ENCODE measurements around the gene ARVCF. TPM values are rescaled to one million over a fixed set of nuclear protein-coding genes. Genes with fewer than 3 reads are reported as not detected.
A peak's percentile ranks its signal among the peaks of the same experiment; 100 is the strongest.

Gene ARVCF
- total RNA-seq, 1 donor = 27.1 TPM

GRCh38 chr22:19986410-19987341 is 29.9 kb downstream of the ARVCF start:
- Histone ChIP-seq H3K4me3 (ENCODE audit: insufficient read depth, low read length) (peak overlapping the region; percentile 81), H4K20me1 (ENCODE audit: insufficient read depth, low read length) (peaks cover 36% of the 10 kb centered on the region), H3K4me2 (ENCODE audit: insufficient read depth, low read length) (peak overlapping the region; percentile 91), H3K27me3 (ENCODE audit: insufficient read depth, low read length) (no peaks in the 10 kb centered on the region), H3K36me3 (ENCODE audit: insufficient read depth, low read length) (no peaks in the 10 kb centered on the region), H2AFZ (ENCODE audit: low read length) (peak overlapping the region; percentile 62), H3K79me2 (ENCODE audit: insufficient read depth, low read length) (peaks cover 17% of the 10 kb centered on the region), H3K9me3 (ENCODE audit: low read depth, low read length) (no peaks in the 10 kb centered on the region), H3K4me1 (ENCODE audit: insufficient read depth, low read length) (peaks cover 31% of the 10 kb centered on the region), H3K27ac (ENCODE audit: low read depth, low read length) (no peak overlapping the region)
- no peak for TF ChIP-seq CTCF (IDR thresholded peaks at IDR 0.05; ENCODE audit: extremely low read depth, low read depth, low read length)
- DNase-seq (ENCODE audit: insufficient read length, low spot score, missing footprints) = peak; percentile 100

GRCh38 chr22:19986011-19986409 is 30.6 kb downstream of the ARVCF start:
- H3K4me1 ChIP-seq (ENCODE audit: insufficient read depth, low read length) = peaks cover 26% of the 10 kb centered on the region
- no peak for TF ChIP-seq CTCF (IDR thresholded peaks at IDR 0.05; ENCODE audit: extremely low read depth, low read depth, low read length)
- no peak overlapping the region for H3K27ac ChIP-seq (ENCODE audit: low read depth, low read length)

GRCh38 chr22:19984851-19985811 is 31.5 kb downstream of the ARVCF start:
- no peak overlapping the region for H3K4me3 ChIP-seq (ENCODE audit: insufficient read depth, low read length)
- H4K20me1 ChIP-seq (ENCODE audit: insufficient read depth, low read length) = peaks cover 40% of the 10 kb centered on the region
- no peak overlapping the region for H3K27ac ChIP-seq (ENCODE audit: low read depth, low read length)
- H3K9me3 ChIP-seq (ENCODE audit: low read depth, low read length) = no peaks in the 10 kb centered on the region
- no peak overlapping the region for H3K4me2 ChIP-seq (ENCODE audit: insufficient read depth, low read length)
- TF ChIP-seq CTCF (IDR thresholded peaks at IDR 0.05; ENCODE audit: extremely low read depth, low read depth, low read length) = no peak
- H3K36me3 ChIP-seq (ENCODE audit: insufficient read depth, low read length) = no peaks in the 10 kb centered on the region
- DNase-seq (ENCODE audit: insufficient read length, low spot score, missing footprints) = peak; percentile 77
- H2AFZ ChIP-seq (ENCODE audit: low read length) = no peak overlapping the region
- peaks cover 17% of the 10 kb centered on the region for H3K79me2 ChIP-seq (ENCODE audit: insufficient read depth, low read length)
- no peaks in the 10 kb centered on the region for H3K27me3 ChIP-seq (ENCODE audit: insufficient read depth, low read length)
- H3K4me1 ChIP-seq (ENCODE audit: insufficient read depth, low read length) = peaks cover 21% of the 10 kb centered on the region

More at GRCh38 chr22:19986011-19986409, 30.6 kb downstream of the ARVCF start:
- peak overlapping the region; percentile 62 for H2AFZ ChIP-seq (ENCODE audit: low read length)
- no peaks in the 10 kb centered on the region for H3K9me3 ChIP-seq (ENCODE audit: low read depth, low read length)
- peak overlapping the region; percentile 91 for H3K4me2 ChIP-seq (ENCODE audit: insufficient read depth, low read length)
- no peaks in the 10 kb centered on the region for H3K36me3 ChIP-seq (ENCODE audit: insufficient read depth, low read length)
- no peaks in the 10 kb centered on the region for H3K27me3 ChIP-seq (ENCODE audit: insufficient read depth, low read length)
- no peak for DNase-seq (ENCODE audit: insufficient read length, low spot score, missing footprints)
- H3K79me2 ChIP-seq (ENCODE audit: insufficient read depth, low read length) = peaks cover 17% of the 10 kb centered on the region
- H3K4me3 ChIP-seq (ENCODE audit: insufficient read depth, low read length) = peak overlapping the region; percentile 81
- H4K20me1 ChIP-seq (ENCODE audit: insufficient read depth, low read length) = peaks cover 36% of the 10 kb centered on the region
